Measurements from ENCODE around the gene SKP1.

Gene SKP1

DNA sequence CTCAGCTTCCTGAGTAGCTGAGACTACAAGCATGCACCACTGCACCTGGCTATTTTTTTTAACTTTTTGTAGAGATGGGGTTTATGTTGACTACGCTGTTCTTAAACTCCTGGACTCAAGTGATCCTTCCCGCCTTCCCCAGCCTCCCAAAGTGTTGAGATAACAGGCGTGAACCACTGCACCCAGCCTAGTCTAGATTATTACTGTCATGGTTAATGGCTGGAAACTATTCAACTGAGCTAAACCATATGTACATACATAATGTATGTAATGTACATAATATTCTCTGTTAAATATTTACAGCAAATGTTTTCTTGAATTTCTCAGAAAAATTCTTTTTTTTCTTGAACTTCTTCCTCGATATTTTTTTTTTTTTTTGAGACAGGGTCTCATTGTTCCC, 27.8 kb upstream of the SKP1 start:
- ATAC-seq (ENCODE audit: insufficient read depth, low read depth) = no peak
- H3K4me2 ChIP-seq (ENCODE audit: insufficient read depth, low read length) = no peak overlapping the region
- no peak overlapping the region for H3K27ac ChIP-seq (ENCODE audit: low read length)
- H3K79me2 ChIP-seq (ENCODE audit: insufficient read depth, low read length) = peaks cover 82% of the 10 kb centered on the region
- H2AFZ ChIP-seq (ENCODE audit: low read depth, low read length) = no peak overlapping the region
- TF ChIP-seq, protein P1, sequence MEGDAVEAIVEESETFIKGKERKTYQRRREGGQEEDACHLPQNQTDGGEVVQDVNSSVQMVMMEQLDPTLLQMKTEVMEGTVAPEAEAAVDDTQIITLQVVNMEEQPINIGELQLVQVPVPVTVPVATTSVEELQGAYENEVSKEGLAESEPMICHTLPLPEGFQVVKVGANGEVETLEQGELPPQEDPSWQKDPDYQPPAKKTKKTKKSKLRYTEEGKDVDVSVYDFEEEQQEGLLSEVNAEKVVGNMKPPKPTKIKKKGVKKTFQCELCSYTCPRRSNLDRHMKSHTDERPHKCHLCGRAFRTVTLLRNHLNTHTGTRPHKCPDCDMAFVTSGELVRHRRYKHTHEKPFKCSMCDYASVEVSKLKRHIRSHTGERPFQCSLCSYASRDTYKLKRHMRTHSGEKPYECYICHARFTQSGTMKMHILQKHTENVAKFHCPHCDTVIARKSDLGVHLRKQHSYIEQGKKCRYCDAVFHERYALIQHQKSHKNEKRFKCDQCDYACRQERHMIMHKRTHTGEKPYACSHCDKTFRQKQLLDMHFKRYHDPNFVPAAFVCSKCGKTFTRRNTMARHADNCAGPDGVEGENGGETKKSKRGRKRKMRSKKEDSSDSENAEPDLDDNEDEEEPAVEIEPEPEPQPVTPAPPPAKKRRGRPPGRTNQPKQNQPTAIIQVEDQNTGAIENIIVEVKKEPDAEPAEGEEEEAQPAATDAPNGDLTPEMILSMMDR (IDR thresholded peaks at IDR 0.05; ENCODE audit: borderline replicate concordance, extremely low read depth, low read length, poor library complexity, severe bottlenecking) = no peak
- no peak for TF ChIP-seq EZH2 (IDR thresholded peaks at IDR 0.05; ENCODE audit: borderline replicate concordance, low read depth, low read length, severe bottlenecking)
- no peaks in the 10 kb centered on the region for H3K4me1 ChIP-seq (ENCODE audit: insufficient read depth, low read length)
- H3K9me3 ChIP-seq (ENCODE audit: insufficient read depth, low read length, severe bottlenecking) = no peaks in the 10 kb centered on the region
- no peak overlapping the region for H3K9ac ChIP-seq (ENCODE audit: low read depth, low read length)
- no peak for DNase-seq
- peaks cover 86% of the 10 kb centered on the region for H3K36me3 ChIP-seq (ENCODE audit: insufficient read depth, low read length)
- no peaks in the 10 kb centered on the region for H3K27me3 ChIP-seq (ENCODE audit: insufficient read depth, low read length, poor library complexity)
- peaks cover 86% of the 10 kb centered on the region for H4K20me1 ChIP-seq (ENCODE audit: insufficient read depth, low read length)
- no peak overlapping the region for H3K4me3 ChIP-seq (ENCODE audit: low read depth in 1 of 2, low read length in 2 of 2)

DNA sequence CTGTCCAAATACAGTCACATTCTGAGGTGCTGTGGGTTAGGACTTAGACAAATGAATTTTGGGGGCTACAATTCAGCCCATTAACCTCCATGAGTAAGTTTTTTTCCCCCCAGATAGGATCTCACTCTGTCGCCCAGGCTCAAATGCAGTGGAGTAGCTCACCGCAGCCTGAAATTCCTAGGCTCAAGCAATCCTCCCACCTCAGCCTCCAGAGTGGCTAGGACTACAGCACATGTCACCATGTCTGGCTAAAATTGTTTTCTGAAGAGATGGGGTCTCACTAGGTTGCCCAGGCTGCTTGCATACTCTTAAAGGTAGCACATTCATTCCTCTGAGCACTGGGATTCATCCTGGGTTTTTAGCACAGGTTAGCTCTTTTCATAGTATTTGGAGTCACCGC, 26.9 kb upstream of the SKP1 start:
- no peak overlapping the region for H3K9ac ChIP-seq (ENCODE audit: low read depth, low read length)
- H4K20me1 ChIP-seq (ENCODE audit: insufficient read depth, low read length) = peaks cover 77% of the 10 kb centered on the region
- peaks cover 76% of the 10 kb centered on the region for H3K79me2 ChIP-seq (ENCODE audit: insufficient read depth, low read length)
- ATAC-seq (ENCODE audit: insufficient read depth, low read depth) (no peak), DNase-seq (no peak)
- no peaks in the 10 kb centered on the region for H3K27me3 ChIP-seq (ENCODE audit: insufficient read depth, low read length, poor library complexity)
- no peak overlapping the region for H3K4me3 ChIP-seq (ENCODE audit: low read depth in 1 of 2, low read length in 2 of 2)
- no peak overlapping the region for H2AFZ ChIP-seq (ENCODE audit: low read depth, low read length)
- no peak overlapping the region for H3K4me2 ChIP-seq (ENCODE audit: insufficient read depth, low read length)
- H3K4me1 ChIP-seq (ENCODE audit: insufficient read depth, low read length) = no peaks in the 10 kb centered on the region
- no peak for TF ChIP-seq EZH2 (IDR thresholded peaks at IDR 0.05; ENCODE audit: borderline replicate concordance, low read depth, low read length, severe bottlenecking)
- TF ChIP-seq, protein P1 (IDR thresholded peaks at IDR 0.05; ENCODE audit: borderline replicate concordance, extremely low read depth, low read length, poor library complexity, severe bottlenecking) = no peak
- H3K9me3 ChIP-seq (ENCODE audit: insufficient read depth, low read length, severe bottlenecking) = no peaks in the 10 kb centered on the region
- peaks cover 93% of the 10 kb centered on the region for H3K36me3 ChIP-seq (ENCODE audit: insufficient read depth, low read length)
- no peak overlapping the region for H3K27ac ChIP-seq (ENCODE audit: low read length)

DNA sequence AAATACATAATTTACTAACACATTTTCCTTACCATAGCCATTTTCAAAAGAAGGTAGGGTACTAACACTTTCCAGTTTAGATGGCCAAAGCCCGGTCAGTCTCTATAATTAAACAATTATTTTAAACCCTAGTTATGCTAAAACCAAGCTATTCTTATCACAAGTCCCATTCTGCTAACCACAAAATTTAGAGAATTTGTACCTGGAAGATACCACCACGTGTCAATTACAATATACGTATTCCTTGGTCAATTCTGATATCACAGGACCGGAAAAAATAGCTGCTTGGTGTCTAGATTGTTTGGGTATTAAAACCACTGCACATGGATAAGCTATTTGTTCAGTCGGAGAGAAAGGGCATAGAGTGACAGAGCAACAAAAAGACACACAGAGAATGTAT, 18.9 kb upstream of the SKP1 start:
- H3K27me3 ChIP-seq (ENCODE audit: insufficient read depth, low read length, poor library complexity) = no peaks in the 10 kb centered on the region
- peaks cover 53% of the 10 kb centered on the region for H3K36me3 ChIP-seq (ENCODE audit: insufficient read depth, low read length)
- DNase-seq (no peak), ATAC-seq (ENCODE audit: insufficient read depth, low read depth) (no peak)
- H3K27ac ChIP-seq (ENCODE audit: low read length) = no peak overlapping the region
- H3K79me2 ChIP-seq (ENCODE audit: insufficient read depth, low read length) = peaks cover 9% of the 10 kb centered on the region; the same call in 1 of the 2 replicates
- H2AFZ ChIP-seq (ENCODE audit: low read depth, low read length) = no peak overlapping the region
- no peaks in the 10 kb centered on the region for H3K9me3 ChIP-seq (ENCODE audit: insufficient read depth, low read length, severe bottlenecking)
- no peak overlapping the region for H3K4me2 ChIP-seq (ENCODE audit: insufficient read depth, low read length)
- H4K20me1 ChIP-seq (ENCODE audit: insufficient read depth, low read length) = peaks cover 17% of the 10 kb centered on the region; the same call in 1 of the 2 replicates
- no peaks in the 10 kb centered on the region for H3K4me1 ChIP-seq (ENCODE audit: insufficient read depth, low read length)
- no peak for TF ChIP-seq EZH2 (IDR thresholded peaks at IDR 0.05; ENCODE audit: borderline replicate concordance, low read depth, low read length, severe bottlenecking)
- TF ChIP-seq, protein P1 (IDR thresholded peaks at IDR 0.05; ENCODE audit: borderline replicate concordance, extremely low read depth, low read length, poor library complexity, severe bottlenecking) = no peak
- H3K4me3 ChIP-seq (ENCODE audit: low read depth in 1 of 2, low read length in 2 of 2) = no peak overlapping the region
- no peak overlapping the region for H3K9ac ChIP-seq (ENCODE audit: low read depth, low read length)

DNA sequence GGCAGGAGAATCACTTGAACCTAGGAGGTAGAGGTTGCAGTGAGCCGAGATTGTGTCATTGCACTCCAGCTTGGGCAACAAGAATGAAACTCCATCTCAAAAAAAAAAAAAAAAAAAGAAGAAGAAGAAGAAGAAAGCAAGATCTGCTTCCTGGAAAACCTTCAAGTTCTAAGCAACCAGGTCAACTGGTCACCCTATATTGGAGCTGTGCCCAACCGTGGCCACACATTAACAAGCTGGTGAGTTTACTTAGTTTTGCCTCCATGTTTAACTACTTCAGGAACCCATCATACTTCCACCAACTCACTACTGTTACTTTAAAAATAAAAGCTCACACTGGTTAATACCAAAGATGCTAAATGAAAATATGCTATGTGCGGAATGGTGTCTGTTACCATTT, 12.3 kb upstream of the SKP1 start:
- no peak for ATAC-seq (ENCODE audit: insufficient read depth, low read depth)
- no peaks in the 10 kb centered on the region for H3K9me3 ChIP-seq (ENCODE audit: insufficient read depth, low read length, severe bottlenecking)
- no peak for DNase-seq

More for the DNA sequence above, 12.3 kb upstream of the SKP1 start:
- TF ChIP-seq, protein P1 (IDR thresholded peaks at IDR 0.05; ENCODE audit: borderline replicate concordance, extremely low read depth, low read length, poor library complexity, severe bottlenecking) = no peak
- no peak for TF ChIP-seq EZH2 (IDR thresholded peaks at IDR 0.05; ENCODE audit: borderline replicate concordance, low read depth, low read length, severe bottlenecking)
- Histone ChIP-seq H3K27me3 (ENCODE audit: insufficient read depth, low read length, poor library complexity) (no peaks in the 10 kb centered on the region), H3K79me2 (ENCODE audit: insufficient read depth, low read length) (no peaks in the 10 kb centered on the region), H3K36me3 (ENCODE audit: insufficient read depth, low read length) (no peaks in the 10 kb centered on the region), H4K20me1 (ENCODE audit: insufficient read depth, low read length) (peaks cover 8% of the 10 kb centered on the region), H2AFZ (ENCODE audit: low read depth, low read length) (no peak overlapping the region), H3K27ac (ENCODE audit: low read length) (no peak overlapping the region), H3K4me2 (ENCODE audit: insufficient read depth, low read length) (no peak overlapping the region), H3K9ac (ENCODE audit: low read depth, low read length) (no peak overlapping the region), H3K4me1 (ENCODE audit: insufficient read depth, low read length) (no peaks in the 10 kb centered on the region), H3K4me3 (ENCODE audit: low read depth in 1 of 2, low read length in 2 of 2) (no peak overlapping the region)
